ENCODE measurements around the gene EXOC4. TPM values are rescaled to one million over a fixed set of nuclear protein-coding genes. Genes with fewer than 3 reads are reported as not detected.

EXOC4 gene
- total RNA-seq, 1 experiment from 2014 or later = 91.9 TPM

DNA sequence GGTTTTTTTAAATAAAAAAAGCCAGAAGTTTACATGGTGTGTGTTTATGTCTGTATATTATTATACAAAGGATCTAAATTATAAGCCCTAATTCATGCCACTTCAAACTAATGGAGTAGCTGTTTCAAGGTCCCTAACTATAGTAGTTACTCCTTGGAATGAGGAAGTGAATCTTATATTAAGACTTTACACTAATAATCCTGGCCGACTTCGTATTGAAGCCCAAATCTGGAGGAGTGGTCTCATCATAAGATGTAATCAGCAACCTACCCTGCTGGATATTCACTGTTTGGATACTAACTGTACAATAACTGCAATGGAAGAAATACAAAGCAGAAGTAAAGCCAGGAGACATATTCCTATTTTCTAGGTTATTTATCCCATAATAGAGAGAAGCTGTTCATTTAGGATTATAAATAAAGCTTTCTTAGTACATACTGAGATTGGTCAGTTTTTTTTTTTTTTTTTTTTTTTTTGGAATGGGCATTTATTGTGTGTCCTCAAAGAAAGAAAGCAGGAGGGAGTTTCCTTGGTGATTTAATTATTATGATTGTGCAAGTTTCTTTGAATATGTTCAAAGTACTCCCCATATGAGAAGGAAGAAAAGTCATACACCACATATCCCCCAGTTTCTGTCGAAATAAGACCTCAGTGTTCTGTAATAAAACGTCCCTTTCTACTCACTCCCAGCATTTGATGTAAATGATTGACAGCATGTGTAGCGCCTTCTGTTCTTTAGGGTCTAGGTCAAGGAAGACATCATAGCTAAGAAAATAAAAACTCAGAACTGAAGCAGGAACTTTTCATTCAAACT is 397.8 kb downstream of the EXOC4 start:
- TF ChIP-seq, protein P1, sequence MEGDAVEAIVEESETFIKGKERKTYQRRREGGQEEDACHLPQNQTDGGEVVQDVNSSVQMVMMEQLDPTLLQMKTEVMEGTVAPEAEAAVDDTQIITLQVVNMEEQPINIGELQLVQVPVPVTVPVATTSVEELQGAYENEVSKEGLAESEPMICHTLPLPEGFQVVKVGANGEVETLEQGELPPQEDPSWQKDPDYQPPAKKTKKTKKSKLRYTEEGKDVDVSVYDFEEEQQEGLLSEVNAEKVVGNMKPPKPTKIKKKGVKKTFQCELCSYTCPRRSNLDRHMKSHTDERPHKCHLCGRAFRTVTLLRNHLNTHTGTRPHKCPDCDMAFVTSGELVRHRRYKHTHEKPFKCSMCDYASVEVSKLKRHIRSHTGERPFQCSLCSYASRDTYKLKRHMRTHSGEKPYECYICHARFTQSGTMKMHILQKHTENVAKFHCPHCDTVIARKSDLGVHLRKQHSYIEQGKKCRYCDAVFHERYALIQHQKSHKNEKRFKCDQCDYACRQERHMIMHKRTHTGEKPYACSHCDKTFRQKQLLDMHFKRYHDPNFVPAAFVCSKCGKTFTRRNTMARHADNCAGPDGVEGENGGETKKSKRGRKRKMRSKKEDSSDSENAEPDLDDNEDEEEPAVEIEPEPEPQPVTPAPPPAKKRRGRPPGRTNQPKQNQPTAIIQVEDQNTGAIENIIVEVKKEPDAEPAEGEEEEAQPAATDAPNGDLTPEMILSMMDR (IDR thresholded peaks at IDR 0.05; ENCODE audit: unreplicated experiment) = no peak
- no peaks in the 10 kb centered on the region for H3K9me3 Mint-ChIP-seq (ENCODE audit: low read depth, unreplicated experiment)
- CTCF ChIA-PET = interaction anchor here (1.1 kb wide), 1 partner anchor 820 kb away, joined by 3 read pairs; no protein-coding TSS in a partner anchor
- H3K27me3 Mint-ChIP-seq (ENCODE audit: unreplicated experiment) = no peaks in the 10 kb centered on the region
- no peak overlapping the region for H3K27ac Mint-ChIP-seq (ENCODE audit: unreplicated experiment)
- DNase-seq = no peak
- no TSS peak for BruUV-seq (replicated peaks)
- H3K4me1 Mint-ChIP-seq (ENCODE audit: low read depth, unreplicated experiment) = peaks cover 20% of the 10 kb centered on the region
- intact Hi-C loops (cut with micrococcal nuclease; ENCODE audit: unreplicated experiment) = no loop called here
- H3K4me3 Mint-ChIP-seq (ENCODE audit: low read depth, unreplicated experiment) = no peak overlapping the region
- no peaks in the 10 kb centered on the region for H3K36me3 Mint-ChIP-seq (ENCODE audit: insufficient read depth, unreplicated experiment)

DNA sequence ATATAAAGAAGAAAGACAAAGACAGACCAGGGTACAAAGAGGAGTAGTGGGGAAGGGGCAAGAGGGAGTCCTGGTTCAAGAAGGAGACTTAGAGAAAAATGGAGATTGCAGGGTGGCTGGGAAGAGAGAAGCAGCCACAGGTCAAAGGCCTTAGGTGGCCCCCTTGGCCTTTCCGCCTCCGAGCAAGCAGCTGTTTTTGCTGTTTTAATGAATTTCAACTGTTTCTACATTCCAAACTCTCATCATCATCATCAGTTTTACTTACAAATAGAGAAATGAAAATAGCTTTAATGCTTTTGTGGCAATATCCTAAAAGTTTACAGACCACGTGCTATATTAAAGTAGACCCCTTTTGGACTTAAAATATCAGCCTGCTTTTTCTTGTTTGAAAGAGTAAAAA is 399.7 kb downstream of the EXOC4 start:
- Mint-ChIP-seq H3K4me1 (ENCODE audit: low read depth, unreplicated experiment) (peaks cover 13% of the 10 kb centered on the region), H3K4me3 (ENCODE audit: low read depth, unreplicated experiment) (no peak overlapping the region), H3K27me3 (ENCODE audit: unreplicated experiment) (no peaks in the 10 kb centered on the region), H3K27ac (ENCODE audit: unreplicated experiment) (no peak overlapping the region), H3K9me3 (ENCODE audit: low read depth, unreplicated experiment) (no peaks in the 10 kb centered on the region), H3K36me3 (ENCODE audit: insufficient read depth, unreplicated experiment) (no peaks in the 10 kb centered on the region)
- no peak for DNase-seq
- intact Hi-C loops (cut with micrococcal nuclease; ENCODE audit: unreplicated experiment) = no loop called here
- TF ChIP-seq, protein P1 (IDR thresholded peaks at IDR 0.05; ENCODE audit: unreplicated experiment) = no peak
- CTCF ChIA-PET = no interaction called here
- BruUV-seq (replicated peaks) = no TSS peak

DNA sequence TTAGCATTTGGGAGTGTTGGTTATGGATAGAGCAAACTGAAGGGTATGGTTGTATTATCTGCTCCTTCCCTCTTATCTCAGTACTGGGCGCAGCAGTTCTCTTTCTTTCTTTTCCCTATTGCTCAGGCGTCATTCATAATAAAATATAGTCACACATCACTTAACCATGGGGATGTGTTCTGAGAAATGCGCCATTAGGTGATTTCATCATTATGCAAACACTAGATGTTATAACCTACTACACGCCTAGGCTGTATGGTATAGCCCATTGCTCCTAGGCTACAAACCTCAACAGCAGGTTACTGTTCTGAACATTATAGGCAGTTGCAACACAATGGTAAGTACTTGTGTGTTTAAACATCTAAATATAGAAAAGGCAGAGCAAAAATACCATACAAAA is 401.7 kb downstream of the EXOC4 start:
- no peak for DNase-seq
- no peak overlapping the region for H3K4me3 Mint-ChIP-seq (ENCODE audit: low read depth, unreplicated experiment)
- no TSS peak for BruUV-seq (replicated peaks)
- intact Hi-C loops (cut with micrococcal nuclease; ENCODE audit: unreplicated experiment) = no loop called here
- H3K4me1 Mint-ChIP-seq (ENCODE audit: low read depth, unreplicated experiment) = peaks cover 9% of the 10 kb centered on the region
- no peaks in the 10 kb centered on the region for H3K27me3 Mint-ChIP-seq (ENCODE audit: unreplicated experiment)
- no peaks in the 10 kb centered on the region for H3K36me3 Mint-ChIP-seq (ENCODE audit: insufficient read depth, unreplicated experiment)
- H3K9me3 Mint-ChIP-seq (ENCODE audit: low read depth, unreplicated experiment) = no peaks in the 10 kb centered on the region
- CTCF ChIA-PET = no interaction called here
- no peak overlapping the region for H3K27ac Mint-ChIP-seq (ENCODE audit: unreplicated experiment)
- TF ChIP-seq, protein P1 (IDR thresholded peaks at IDR 0.05; ENCODE audit: unreplicated experiment) = no peak

DNA sequence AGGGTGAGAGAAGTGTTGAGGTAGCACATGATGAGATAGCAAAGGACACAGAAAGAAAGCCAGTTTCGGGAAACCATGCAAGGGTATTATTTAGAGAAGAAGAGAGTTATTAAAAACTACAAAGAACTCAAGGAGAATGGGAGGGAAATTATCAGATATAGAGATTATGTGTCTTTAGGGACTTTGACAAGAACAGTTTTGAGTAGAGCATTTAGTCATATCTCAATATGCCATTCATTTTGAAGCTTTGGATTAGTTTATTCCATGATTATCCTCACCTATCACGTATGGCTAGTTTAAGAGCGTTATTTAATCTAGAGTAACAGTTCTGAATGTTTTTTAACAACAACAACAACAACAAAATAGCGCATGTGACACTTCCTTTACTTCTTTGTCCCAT is 409.4 kb downstream of the EXOC4 start:
- intact Hi-C loops (cut with micrococcal nuclease; ENCODE audit: unreplicated experiment) = no loop called here
- H3K9me3 Mint-ChIP-seq (ENCODE audit: low read depth, unreplicated experiment) = no peaks in the 10 kb centered on the region
- BruUV-seq (replicated peaks) = no TSS peak
- H3K27ac Mint-ChIP-seq (ENCODE audit: unreplicated experiment) = no peak overlapping the region
- DNase-seq = no peak
- H3K4me3 Mint-ChIP-seq (ENCODE audit: low read depth, unreplicated experiment) = no peak overlapping the region
- H3K36me3 Mint-ChIP-seq (ENCODE audit: insufficient read depth, unreplicated experiment) = no peaks in the 10 kb centered on the region
- TF ChIP-seq, protein P1 (IDR thresholded peaks at IDR 0.05; ENCODE audit: unreplicated experiment) = no peak
- no peaks in the 10 kb centered on the region for H3K27me3 Mint-ChIP-seq (ENCODE audit: unreplicated experiment)
- CTCF ChIA-PET = no interaction called here
- H3K4me1 Mint-ChIP-seq (ENCODE audit: low read depth, unreplicated experiment) = no peaks in the 10 kb centered on the region

Measured in Calu3 (cell line).